Measurements from ENCODE around the gene ST8SIA5. TPM values are rescaled to one million over a fixed set of nuclear protein-coding genes. Genes with fewer than 3 reads are reported as not detected.

The ST8SIA5 gene
- total RNA-seq, 2 experiments from 2014 or later, result 0.08 TPM; not detected in 1

DNA sequence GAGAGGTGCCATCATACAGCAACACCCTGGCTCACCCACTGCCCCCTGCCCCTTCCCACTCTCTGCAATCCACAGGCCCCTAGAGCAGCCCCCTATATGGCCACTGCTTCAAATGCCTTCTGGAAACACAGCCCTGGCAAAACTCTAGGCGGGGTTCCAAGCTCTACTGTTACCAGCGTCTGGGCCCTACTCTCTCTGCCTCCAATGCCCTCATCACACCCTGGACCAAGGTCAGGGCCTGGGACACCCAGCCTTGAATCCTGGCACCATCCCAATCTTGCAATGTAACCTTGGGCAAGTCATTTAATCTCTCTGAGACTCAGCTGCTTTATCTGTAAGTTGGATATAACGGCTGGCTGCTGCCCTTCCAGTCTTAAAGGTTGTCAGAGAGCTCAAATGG, 60.6 kb downstream of the ST8SIA5 start:
- H3K27me3 Mint-ChIP-seq, result no peaks in the 10 kb centered on the region
- Histone ChIP-seq H3K9me3 (ENCODE audit: control insufficient read depth in 1 of 2, insufficient read depth in 1 of 2, low read length in 2 of 2) (peaks cover 0 to 4% of the 10 kb centered on the region in 2 experiments), H3K4me1 (ENCODE audit: insufficient read depth, low read length) (no peaks in the 10 kb centered on the region), H3K36me3 (ENCODE audit: insufficient read depth, low read length) (no peaks in the 10 kb centered on the region), H3K4me3 (ENCODE audit: low read length) (no peak overlapping the region), H3K27me3 (ENCODE audit: control insufficient read depth in 1 of 2, insufficient read depth in 2 of 2, low read length in 2 of 2) (peaks cover 0 to 3% of the 10 kb centered on the region in 2 experiments), H3K27ac (ENCODE audit: low read depth in 1 of 2, low read length in 2 of 2) (no peak overlapping the region)
- H3K36me3 Mint-ChIP-seq (ENCODE audit: low read depth), result no peaks in the 10 kb centered on the region
- DNase-seq (no peak), ATAC-seq (ENCODE audit: poor library complexity) (no peak)
- ChIA-PET POLR2A (no interaction called here), CTCF (no interaction called here)
- intact Hi-C loops (cut with DNase I, micrococcal nuclease), result no loop called here
- H3K9me3 Mint-ChIP-seq, result no peaks in the 10 kb centered on the region
- TF ChIP-seq CTCF (IDR thresholded peaks at IDR 0.05), result no peak
- no peak overlapping the region for H3K4me3 Mint-ChIP-seq
- H3K4me1 Mint-ChIP-seq (ENCODE audit: low read depth), result no peaks in the 10 kb centered on the region
- no peak overlapping the region for H3K27ac Mint-ChIP-seq

- Histone ChIP-seq H3K4me1 (ENCODE audit: insufficient read depth, low read length) (no peaks in the 10 kb centered on the region), H3K27me3 (ENCODE audit: control insufficient read depth in 1 of 2, insufficient read depth in 2 of 2, low read length in 2 of 2) (peaks cover 0 to 3% of the 10 kb centered on the region in 2 experiments), H3K27ac (ENCODE audit: low read depth in 1 of 2, low read length in 2 of 2) (no peak overlapping the region), H3K9me3 (ENCODE audit: control insufficient read depth in 1 of 2, insufficient read depth in 1 of 2, low read length in 2 of 2) (no peaks in the 10 kb centered on the region), H3K4me3 (ENCODE audit: low read length) (no peak overlapping the region), H3K36me3 (ENCODE audit: insufficient read depth, low read length) (no peaks in the 10 kb centered on the region)
- ChIA-PET POLR2A (no interaction called here), CTCF (no interaction called here)
- H3K27ac Mint-ChIP-seq, result no peak overlapping the region
- no peaks in the 10 kb centered on the region for H3K9me3 Mint-ChIP-seq
- DNase-seq, result no peak
- ATAC-seq (ENCODE audit: poor library complexity), result no peak
- no peaks in the 10 kb centered on the region for H3K4me1 Mint-ChIP-seq (ENCODE audit: low read depth)
- no peak for TF ChIP-seq CTCF (IDR thresholded peaks at IDR 0.05)
- no peaks in the 10 kb centered on the region for H3K27me3 Mint-ChIP-seq
- intact Hi-C loops (cut with DNase I, micrococcal nuclease), result no loop called here
- no peaks in the 10 kb centered on the region for H3K36me3 Mint-ChIP-seq (ENCODE audit: low read depth)
- no peak overlapping the region for H3K4me3 Mint-ChIP-seq
Observed at GRCh38 chr18:46693996-46694395, 62.9 kb downstream of the ST8SIA5 start.

DNA sequence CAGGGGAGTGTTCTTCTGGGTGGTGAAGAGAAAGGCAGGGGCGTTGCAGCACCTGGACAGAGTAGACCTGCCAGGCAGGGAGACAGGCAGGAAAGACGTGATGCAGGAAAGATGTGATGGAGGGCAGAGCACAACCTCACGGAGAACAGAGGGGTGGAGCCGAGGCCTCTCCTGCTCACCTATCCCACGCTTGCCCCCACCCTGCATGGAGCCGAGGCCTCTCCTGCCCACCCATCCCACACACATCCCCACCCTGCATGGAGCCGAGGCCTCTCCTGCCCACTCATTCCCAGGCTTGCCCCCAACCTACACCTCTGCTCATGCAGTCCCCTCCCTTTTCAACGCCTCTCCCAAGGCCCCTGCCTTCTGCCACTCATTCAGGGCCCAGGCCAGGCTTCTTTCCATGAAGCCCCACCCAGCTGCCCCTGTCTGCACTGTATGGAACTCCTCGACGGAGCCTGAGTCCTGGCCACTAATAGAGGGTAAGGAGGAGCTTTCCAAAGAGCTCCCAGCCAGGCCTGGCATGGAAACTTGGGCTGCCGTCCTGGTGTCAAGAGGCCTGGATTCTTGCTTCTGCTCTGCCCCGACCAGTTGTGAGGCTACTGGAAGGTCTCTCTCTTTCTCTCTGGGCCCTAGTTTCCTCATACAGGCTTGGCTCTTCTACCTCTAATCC, 67.9 kb downstream of the ST8SIA5 start:
- Mint-ChIP-seq H3K9me3 (no peaks in the 10 kb centered on the region), H3K4me3 (no peak overlapping the region), H3K27ac (no peak overlapping the region), H3K4me1 (ENCODE audit: low read depth) (no peaks in the 10 kb centered on the region), H3K27me3 (no peaks in the 10 kb centered on the region), H3K36me3 (ENCODE audit: low read depth) (no peaks in the 10 kb centered on the region)
- Histone ChIP-seq H3K4me1 (ENCODE audit: insufficient read depth, low read length) (no peaks in the 10 kb centered on the region), H3K36me3 (ENCODE audit: insufficient read depth, low read length) (no peaks in the 10 kb centered on the region), H3K4me3 (ENCODE audit: low read length) (no peak overlapping the region), H3K27ac (ENCODE audit: low read depth in 1 of 2, low read length in 2 of 2) (no peak overlapping the region), H3K9me3 (ENCODE audit: control insufficient read depth in 1 of 2, insufficient read depth in 1 of 2, low read length in 2 of 2) (no peaks in the 10 kb centered on the region), H3K27me3 (ENCODE audit: control insufficient read depth in 1 of 2, insufficient read depth in 2 of 2, low read length in 2 of 2) (no peaks in the 10 kb centered on the region)
- POLR2A ChIA-PET, result no interaction called here
- TF ChIP-seq CTCF (IDR thresholded peaks at IDR 0.05), result no peak
- DNase-seq (no peak), ATAC-seq (ENCODE audit: poor library complexity) (no peak)
- intact Hi-C loops (cut with DNase I, micrococcal nuclease), result no loop called here
- CTCF ChIA-PET, result no interaction called here
